SKM-1 treated with dmso at 0.1 percent for 144 hours (cell line): ENCODE data around the gene FOXP1.

ENCODE experiments used
- DNase-seq: peaks from one replicate; lab custom pipeline; 2025; ENCODE audit not compliant: unreplicated experiment; lab: John Stamatoyannopoulos, UW

FOXP1 gene

DNA sequence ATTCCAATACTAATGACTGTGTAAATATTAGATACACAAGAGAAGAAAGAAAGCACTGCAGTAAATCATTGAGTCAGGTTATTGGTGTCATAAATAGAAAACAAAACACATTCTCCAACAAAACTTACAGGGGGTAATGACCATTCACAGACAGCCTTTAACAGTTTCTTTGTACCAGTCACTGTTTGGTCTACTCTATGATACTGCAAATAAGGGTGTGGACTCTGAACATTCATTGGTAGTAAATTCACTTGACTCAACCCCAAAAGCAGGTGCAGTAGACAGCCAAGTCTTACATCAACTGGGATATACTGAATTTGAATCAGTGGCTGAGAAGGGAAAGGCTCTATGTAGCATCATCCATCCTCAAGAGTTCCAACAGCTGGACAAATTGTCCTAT, 463.5 kb downstream of the FOXP1 start:
- no peak for DNase-seq

DNA sequence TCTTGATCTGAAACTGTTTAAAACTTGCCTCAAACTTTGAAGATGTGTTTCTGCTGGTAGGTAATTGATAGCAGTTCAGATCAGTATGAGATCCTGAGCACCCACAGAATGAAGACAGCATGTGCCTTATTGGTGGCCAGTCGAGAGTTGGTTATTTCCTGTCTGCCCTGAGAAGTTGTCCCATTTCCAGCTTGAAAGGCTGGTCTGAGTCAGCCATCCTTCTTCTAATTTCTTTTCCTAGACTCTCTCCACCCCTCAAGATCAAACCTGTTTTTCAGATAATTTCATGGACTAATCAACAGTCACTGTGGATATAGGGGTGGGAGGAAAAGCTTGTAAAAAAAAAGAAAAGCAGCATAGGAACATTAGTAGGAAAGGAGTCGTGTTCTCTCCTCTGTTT, 464.4 kb downstream of the FOXP1 start:
- DNase-seq: no peak

DNA sequence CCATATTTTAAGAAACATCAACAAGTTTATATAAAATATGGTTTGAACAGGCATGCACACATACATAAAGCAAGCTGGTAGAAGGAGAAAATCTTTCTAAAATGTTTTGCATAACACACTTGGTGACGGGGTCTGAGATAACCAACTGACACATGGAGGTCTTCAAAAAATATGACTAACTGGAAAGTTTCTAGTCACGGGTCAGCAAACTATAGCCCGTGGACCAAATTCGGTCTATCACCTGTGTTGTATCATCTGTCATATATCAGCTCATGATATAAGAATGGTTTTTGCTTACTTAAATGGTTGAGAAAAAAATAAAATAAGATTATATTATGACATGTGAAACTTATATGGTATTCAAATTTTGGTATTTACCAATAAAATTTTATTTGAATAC, 465.1 kb downstream of the FOXP1 start:
- DNase-seq: no peak

DNA sequence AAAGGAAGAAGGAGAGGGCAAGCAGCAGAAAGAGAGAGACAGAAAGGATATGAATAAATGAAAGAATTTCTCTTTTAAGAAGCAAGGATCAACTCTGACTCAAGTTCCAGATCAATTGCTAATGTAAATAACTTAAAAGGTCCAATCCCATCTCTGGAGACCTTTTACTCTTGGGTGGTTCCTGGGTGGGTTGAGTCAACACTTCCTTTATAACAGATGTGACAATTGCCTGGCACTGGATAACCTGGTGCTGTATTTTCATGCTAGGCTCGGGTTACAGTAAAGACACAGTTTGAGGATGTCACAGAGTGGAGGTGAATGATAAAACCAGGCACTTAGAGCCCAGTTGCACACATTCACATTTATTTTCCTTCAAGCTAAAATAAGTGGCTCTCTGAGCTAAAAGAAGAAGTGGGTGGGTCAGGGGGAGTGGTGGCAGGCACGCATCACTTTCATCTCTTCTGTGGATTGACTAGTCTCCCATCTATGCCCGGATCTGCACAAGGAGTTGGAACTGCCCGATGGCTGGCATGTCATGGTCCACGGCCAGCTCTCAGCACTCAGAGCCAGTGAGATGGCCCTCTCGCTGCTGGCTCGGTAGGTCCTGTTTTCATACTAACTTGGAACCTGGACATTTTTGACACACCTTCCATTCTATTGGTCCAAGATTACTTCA, 465.8 kb downstream of the FOXP1 start:
- DNase-seq: no peak

DNA sequence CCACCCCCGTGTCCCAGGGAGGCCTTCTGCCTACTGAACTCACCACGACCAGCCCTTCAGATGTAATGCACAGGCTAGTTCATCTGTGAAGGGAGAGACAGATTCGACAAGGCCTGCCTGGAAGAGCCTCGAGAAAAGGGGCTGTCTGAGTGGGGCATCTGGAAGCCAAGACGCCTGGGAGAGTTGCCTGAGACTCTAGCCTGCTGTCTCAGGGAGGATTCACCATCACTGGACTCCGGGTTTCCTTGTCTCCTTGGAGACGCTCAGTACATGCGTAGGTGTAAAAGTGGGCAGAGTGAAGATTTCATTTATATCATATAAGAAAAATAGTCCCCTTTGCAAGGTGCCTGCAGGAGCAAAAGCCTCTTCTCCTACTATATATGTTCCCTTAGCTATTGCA, 468.9 kb downstream of the FOXP1 start:
- no peak for DNase-seq

DNA sequence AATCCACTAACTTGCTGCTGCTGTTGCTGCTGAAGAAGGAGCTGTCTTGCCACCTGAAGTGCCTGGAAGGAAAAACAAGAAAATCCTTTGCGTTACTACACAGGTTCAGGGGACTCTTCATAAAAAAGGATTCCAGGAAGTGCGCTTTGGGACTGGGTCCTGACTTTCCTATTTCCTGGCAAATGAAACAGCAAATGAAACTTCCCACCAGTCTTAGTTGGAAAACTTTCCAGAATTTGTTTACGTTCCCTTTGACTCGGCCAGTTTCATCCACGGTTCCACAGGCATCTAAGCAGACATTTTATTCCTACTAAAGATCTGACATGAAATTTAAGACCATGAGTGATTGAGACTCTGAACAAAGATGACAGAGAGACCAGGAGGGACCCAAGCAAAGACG, 471.0 kb downstream of the FOXP1 start:
- DNase-seq: no peak

DNA sequence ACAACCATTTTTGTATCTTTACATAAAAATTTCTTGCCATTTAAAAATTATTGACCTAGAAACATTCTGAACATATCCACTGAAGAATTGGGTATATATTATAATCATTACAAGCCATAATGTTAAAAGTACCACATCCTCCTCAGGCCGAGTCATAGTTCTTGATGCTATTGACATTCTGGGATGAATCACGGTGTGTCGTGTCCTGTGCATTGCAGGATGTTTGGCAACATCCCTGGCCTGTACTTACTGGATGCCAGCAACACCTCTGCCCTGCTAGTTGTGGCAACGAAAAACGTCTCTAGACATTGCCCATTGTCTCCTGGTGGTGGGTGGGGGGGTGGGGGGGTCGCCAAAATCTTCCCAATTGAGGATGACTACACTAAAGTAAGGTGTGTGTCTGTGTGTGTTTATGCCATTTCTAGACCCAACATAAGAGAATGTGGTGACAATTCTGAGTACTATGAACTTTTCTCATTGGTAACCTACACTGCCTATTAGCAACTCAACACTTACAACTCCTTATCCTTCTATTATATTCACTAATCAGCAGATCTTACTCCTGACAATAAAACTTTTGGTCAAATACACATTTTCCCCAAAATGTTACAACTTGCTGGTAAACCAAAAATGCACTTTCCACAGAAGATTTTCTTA, 471.6 kb downstream of the FOXP1 start:
- DNase-seq: no peak

DNA sequence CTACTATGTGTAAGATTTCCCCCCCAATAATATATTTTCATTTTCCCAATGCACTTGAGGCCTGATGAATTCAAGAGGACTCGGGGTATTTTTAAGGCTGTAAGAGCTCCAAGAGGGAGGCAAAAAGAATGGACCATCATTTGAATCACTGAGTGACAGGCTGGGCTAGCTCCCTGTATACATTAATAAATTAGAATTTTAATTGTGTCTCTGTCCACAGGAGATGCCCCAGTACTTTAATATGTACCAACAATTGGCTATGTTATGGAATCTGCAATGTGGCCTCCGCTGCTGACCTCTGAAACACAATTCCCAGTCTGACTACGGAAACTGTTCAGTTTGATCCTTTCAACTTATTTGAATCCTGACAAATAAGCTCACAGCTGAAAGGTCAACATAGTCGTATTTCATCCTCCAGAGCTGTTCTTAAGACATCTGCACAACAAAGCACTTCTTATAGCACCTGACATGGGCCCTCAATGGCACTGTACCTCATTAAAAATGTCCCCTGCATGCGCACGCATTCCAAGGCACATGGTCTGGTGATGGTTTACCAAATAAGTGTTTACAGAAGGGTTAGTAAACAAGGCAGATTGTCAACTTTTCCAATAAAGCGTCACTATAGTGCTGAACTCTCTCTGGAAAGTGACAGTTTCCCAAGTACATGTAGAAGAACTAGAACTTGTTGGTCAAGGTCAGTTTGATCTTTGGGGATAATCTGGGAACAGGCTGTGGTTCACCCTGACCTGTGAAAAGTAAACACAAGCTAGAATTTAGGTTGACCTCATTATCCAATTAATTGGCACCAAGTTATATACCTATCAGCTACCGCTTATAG, 472.9 kb downstream of the FOXP1 start:
- no peak for DNase-seq

DNA sequence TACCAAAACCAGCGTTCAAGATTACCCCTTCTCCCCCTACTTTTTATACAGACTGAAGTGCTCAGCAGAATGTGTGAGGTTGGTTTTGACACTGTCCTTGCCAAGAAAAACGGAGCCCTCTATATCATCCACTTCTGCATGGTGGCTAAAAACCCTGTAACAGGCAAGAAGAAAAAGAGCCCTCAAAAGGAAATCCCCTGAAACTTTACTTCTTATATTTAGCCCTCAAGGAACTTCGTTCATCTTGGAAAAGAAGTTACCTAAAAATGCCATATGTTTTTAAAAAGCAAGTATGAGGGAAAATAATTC, 473.6 kb downstream of the FOXP1 start:
- no peak for DNase-seq

DNA sequence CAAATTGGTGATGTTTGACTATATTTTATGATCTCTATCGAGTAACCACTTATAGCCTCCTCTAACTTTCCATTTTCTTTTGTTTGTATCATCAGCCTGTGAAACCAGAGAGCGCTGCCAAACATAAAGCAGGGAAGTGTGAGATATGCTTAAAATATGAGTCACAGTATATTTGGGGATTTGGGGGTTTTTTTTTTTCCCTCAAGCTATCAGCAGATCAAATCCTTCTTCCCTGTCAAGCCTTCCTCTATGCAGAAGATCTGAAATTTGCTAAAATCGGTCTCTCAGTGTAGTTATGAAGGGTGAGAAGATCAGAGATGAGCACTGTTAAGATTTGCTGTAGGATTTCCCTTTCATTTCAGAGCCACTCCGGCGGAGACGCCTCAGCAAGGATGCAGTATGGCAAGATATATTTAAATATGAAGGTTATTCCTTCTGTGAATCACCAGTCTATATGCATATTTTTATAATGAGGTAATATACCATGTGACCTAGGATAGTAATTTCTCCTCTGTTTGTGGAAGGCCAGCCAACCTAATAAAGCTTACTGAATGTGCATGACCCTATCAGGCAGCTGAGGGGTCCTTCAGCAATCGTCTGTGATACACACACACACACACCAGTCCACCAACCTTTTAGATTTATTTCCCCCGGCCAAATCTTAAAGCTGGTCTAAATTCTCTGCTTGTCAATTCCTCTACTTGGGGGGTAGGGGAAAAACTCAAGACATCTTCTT, 474.1 kb downstream of the FOXP1 start:
- no peak for DNase-seq

DNA sequence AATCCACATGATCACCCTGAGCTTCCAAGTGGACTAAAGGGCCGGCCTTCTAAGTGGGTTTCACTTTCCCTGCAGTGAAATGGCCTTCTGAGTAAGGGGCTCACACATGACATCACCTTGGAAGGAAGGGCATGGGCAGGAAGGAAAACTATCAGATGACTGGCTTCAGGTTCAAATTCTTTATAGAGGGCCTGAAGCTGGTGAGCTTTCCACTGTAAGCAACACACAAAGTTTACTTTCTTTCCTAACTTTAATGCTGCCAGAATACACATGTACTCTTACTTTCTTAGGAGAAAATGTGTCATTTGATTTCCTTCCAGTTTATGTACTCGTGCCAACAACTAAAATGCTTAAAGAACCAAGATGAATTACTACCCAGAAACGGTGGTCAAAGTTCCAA, 475.6 kb downstream of the FOXP1 start:
- no peak for DNase-seq

DNA sequence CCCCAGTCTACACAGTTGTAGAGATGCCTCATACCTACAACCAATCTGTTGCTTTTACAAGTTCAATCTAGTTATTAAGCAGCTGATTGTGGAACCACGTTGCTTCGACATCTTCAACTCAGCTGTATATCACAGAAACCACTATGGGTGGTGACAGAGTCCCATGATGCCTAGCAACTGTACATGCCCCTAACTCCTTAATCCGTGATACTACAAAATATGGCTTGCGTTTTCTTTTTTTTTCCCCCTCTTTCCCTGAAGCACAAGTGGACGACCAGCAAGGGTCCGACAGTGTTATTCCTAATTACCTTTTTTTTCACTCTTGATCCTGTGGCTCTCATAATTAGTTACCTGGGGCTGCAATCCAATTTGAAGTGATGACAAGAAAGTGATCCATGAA, 478.6 kb downstream of the FOXP1 start:
- no peak for DNase-seq

DNA sequence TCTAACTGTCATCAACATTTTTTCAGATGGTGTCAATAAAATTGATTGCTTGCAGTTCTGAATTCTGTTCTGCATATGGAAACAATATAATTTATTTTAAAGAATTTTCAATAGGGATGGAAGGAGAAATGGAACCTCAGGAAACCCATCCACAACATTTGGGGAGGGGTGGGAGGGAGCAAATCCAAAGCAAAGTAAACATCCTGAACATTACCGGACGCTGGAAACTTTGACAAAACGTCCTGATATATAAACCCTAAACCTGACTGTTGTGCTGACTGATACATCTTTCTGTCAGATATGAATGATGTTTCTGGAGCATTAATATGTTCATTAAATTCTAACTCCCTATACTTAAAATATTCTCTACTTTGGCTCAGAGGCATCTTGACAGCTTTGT, 479.0 kb downstream of the FOXP1 start:
- no peak for DNase-seq

DNA sequence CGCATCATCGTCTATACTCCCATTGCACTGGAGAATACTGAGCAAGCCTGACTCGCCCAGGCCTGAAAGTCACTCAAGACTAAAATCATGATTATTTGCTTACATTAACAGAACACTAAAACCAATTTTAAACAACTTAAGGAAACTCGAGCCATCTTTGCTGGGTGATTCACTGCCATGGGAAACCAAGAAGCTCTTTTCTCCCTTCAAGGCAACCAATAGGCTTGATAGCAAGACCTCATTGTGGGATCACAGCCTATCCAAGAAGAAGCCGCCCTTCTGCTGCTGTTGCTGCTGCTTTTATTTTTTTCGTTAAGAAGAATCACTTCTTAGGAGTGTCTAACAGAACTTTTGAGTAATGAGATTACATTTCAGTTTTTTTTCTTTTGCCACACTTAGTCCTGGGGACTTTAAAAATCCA, 479.4 kb downstream of the FOXP1 start:
- DNase-seq: no peak

DNA sequence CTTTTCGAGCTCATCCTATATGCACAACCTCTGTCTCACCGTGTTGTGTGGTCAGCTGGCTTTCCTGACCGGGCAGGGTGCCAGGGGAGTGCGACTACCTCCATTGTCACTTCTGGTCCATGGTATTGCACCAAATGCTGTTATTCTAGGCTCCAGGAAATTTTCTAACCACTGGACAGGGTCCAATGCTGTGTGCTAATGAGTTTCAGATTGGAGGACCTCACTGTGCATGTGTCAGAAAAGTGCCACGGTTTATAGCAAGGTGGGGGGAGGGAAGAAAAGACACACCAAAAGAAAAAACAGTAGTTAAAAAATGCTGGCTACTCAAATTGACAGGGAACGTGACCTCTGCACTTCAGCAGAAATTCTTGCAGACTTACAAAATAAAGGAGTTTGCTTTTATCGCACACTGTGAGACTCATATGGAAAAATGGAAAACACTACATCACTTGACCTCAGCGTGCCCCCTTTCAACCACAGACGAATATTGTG, 480.1 kb downstream of the FOXP1 start:
- no peak for DNase-seq

DNA sequence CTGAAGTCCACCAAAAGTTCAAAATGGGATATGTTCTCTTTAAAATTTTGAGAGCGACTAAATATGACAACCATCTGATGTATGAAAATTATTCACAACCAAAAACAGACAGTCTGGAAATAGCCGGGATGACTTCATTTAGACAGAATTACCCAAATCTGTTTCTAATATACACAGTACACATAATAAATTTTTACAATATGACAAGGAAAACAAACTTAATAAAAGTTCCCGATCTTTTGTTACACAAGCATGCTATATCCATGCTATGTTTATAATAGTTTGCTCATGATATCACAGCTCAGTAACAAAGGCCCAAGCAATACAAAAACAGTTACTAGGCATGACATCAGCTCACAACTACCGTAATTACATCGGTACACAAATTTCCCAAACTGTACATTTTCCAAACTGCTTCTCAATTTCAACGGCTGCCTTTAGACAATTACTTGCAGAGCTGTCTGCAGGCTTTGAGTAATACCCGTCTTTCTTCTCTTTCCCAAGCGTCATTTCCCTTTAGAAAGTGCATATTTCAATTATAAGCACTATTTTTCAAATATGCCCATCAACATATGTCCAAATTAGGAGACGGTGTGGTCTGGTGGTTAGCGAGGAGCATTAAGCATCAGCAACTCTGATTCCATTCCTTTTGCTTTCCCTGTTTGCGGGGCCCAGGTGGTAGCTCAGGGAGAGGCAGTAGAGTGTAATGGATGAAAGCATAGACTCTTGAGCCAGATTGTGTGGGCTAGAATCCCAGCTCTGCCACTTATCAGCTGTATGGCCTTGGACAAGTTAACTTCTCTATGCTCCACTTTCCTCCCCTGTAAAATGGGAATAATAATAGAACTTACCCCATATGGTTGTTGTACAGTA, 481.2 kb downstream of the FOXP1 start:
- DNase-seq: no peak

DNA sequence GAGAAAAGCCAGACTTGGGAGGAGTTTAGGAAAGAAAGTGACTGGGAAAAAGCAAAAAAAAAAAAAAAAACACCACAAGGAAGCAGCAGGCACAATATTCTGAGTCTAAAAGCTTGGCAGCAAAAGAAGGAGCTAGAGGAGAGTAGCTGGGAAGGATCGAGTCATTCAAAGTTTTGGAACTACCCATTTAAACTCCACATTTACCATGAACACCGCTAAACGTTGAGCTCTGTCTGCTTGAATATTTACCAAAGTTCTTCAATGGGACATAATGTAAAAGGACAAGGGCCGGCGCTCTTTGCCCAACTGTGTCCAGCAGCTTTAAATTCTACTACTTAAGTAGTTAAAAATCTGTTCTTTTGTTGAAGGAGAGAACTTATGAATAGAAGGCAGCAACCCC, 481.9 kb downstream of the FOXP1 start:
- DNase-seq: no peak

DNA sequence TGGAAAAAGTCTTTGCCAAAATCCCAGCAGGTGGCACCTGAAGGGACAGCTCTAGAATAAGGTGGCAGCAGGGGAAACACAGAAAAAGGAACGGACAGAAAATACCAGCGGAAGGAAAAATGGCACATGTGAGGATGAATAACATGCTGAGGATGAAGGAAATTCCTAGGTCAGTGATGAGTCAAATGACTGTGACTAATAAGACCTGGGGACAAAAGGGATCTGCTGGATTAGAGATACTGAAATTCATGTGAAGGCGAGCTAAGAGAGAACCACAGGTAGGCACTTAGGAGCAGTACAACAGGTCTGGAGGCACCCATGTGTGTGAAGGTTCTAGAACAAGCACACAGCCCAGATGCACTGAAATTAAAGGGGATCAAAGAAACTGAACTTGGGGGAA, 482.5 kb downstream of the FOXP1 start:
- no peak for DNase-seq

DNA sequence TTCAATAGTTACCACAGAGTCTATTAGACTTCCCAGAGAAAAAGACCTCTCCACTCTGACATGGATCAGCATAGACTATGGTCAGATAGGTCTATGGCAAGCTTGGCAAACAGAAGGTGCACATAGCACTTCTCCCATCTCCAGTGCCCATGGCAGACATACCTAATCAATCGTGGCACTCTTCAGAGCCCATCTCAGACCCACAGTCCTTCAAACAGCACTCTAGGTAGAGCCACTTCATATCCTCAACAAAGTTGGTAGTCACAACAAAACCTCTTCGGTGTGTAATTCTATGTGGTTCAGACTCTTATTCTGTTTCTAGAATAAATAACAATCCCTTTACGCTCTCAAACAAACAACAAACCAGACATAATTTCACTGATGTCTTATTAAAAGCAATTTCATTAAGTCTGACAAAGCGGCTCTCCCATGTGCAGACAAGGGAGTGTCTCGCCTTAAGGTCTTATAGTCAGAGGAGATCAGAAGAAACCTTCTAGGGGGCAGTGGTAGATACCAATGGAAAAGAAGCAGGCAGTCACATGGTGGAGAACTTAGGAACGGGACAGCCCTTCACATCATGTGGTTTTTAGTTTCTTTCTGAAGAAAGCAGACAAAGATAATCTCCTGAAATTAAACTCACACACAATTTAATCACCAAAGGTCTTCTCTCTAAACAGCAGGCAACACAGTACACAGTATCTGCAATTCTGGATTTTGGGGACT, 483.4 kb downstream of the FOXP1 start:
- no peak for DNase-seq

DNA sequence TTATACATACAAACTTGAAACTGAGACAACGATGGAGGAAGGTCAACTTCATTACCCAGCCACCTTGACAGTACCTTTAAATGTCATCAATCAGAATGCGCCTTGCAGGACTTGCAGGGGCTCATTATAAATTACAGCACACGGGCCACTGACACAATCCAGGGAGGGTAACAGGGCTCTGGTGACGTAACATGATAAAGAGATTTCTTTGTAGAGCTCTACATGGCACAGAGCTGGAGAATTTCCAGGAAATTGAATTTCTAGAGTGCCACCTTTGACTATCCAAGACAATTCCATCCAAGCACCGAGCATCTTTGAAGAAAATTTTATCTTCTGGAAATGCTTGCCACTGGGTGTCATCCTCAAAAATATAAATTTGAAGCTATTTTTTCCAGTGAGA, 486.0 kb downstream of the FOXP1 start:
- DNase-seq: no peak
